NCI-H2171 treated with DMSO at 0.1 percent for 48 hours (cell line): Measurements from ENCODE around the gene LILRB1.
"Not testable (repeated sequence)": the region's sequence is repeated elsewhere in the genome, so short reads cannot be mapped to it uniquely, and the experiment has no call there.

Experiments
- DNase-seq: peaks from one replicate; lab custom pipeline; 2025; lab: John Stamatoyannopoulos, UW

The LILRB1 gene

GRCh38 chr19:54662730-54663129, 32.4 kb downstream of the LILRB1 start, which contains the start of gene LILRB4:
Gene LILRB4 (plus strand): TSS chr19:54662985. CDS start chr19:54663034, 49 bp downstream.
- DNase-seq = no peak

GRCh38 chr19:54665530-54665929, 35.2 kb downstream of the LILRB1 start:
- DNase-seq = no peak

- no peak for DNase-seq
Measured at GRCh38 chr19:54667217-54667616, 36.9 kb downstream of the LILRB1 start.

- no peak for DNase-seq
Measured at GRCh38 chr19:54668353-54668752, 38.1 kb downstream of the LILRB1 start.

- DNase-seq = no peak
Measured at GRCh38 chr19:54670576-54671357, 40.5 kb downstream of the LILRB1 start.

GRCh38 chr19:54673222-54673621, 42.9 kb downstream of the LILRB1 start:
- DNase-seq = no peak

GRCh38 chr19:54674021-54674617, 43.8 kb downstream of the LILRB1 start:
- DNase-seq = peak; percentile 35

- peak; percentile 46 for DNase-seq
Measured at GRCh38 chr19:54676210-54676834, 46.0 kb downstream of the LILRB1 start.

GRCh38 chr19:54677217-54677616, 46.9 kb downstream of the LILRB1 start:
- DNase-seq = no peak

- DNase-seq = not testable (repeated sequence)
Measured at GRCh38 chr19:54681596-54681995, 51.3 kb downstream of the LILRB1 start.

GRCh38 chr19:54682306-54682856, 52.1 kb downstream of the LILRB1 start:
- DNase-seq = no peak

- DNase-seq = no peak
Measured at GRCh38 chr19:54684527-54684926, 54.2 kb downstream of the LILRB1 start.
